OCI-LY7 (cell line): ENCODE results near the gene ADGRD1.

Experiments used
- EZH2phosphoT487 ChIP-seq: fragments of 200-600 bp; sonication (generic); IDR thresholded peaks from 2 replicates; pipeline ENCODE4 v1.6.1; 2018; ENCODE audit warnings: low read depth, borderline replicate concordance, mild to moderate bottlenecking, mixed run types, antibody characterized with exemption, low read length, moderate library complexity, mixed read lengths
- TF ChIP-seq, protein P1 (sequence below): fragments of 200-600 bp; sonication (generic); conservative IDR thresholded peaks from 2 replicates; pipeline ENCODE4 v1.5.1; 2014; ENCODE audit warnings: mild to moderate bottlenecking, antibody characterized with exemption, low read length, moderate library complexity, mixed read lengths

- TF ChIP-seq, protein P1, sequence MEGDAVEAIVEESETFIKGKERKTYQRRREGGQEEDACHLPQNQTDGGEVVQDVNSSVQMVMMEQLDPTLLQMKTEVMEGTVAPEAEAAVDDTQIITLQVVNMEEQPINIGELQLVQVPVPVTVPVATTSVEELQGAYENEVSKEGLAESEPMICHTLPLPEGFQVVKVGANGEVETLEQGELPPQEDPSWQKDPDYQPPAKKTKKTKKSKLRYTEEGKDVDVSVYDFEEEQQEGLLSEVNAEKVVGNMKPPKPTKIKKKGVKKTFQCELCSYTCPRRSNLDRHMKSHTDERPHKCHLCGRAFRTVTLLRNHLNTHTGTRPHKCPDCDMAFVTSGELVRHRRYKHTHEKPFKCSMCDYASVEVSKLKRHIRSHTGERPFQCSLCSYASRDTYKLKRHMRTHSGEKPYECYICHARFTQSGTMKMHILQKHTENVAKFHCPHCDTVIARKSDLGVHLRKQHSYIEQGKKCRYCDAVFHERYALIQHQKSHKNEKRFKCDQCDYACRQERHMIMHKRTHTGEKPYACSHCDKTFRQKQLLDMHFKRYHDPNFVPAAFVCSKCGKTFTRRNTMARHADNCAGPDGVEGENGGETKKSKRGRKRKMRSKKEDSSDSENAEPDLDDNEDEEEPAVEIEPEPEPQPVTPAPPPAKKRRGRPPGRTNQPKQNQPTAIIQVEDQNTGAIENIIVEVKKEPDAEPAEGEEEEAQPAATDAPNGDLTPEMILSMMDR, result no peak
- TF ChIP-seq EZH2phosphoT487, result no peak
Observed at GRCh38 chr12:130987151-130987931, 33.6 kb downstream of the ADGRD1 start.
